Ovary (tissue), 9 donors: ENCODE measurements around the gene CROCC. TPM values are rescaled to one million over a fixed set of nuclear protein-coding genes. Genes with fewer than 3 reads are reported as not detected.

ENCODE experiments used
- DNase-seq, 5 donors: peaks; one replicate each; pipeline ENCODE4 v3.0.0-alpha.2; 2019 to 2020
- H3K27ac ChIP-seq, 2 donors: fragments of 200-600 bp; one replicate each; pipeline versions ENCODE4 v1.5.1 to v1.8.0; 2019 to 2022
- H3K27me3 ChIP-seq: fragments of 200-600 bp; one replicate; pipeline ENCODE4 v1.8.0; 2022
- H3K36me3 ChIP-seq: fragments of 200-600 bp; sonication (generic); one replicate; pipeline ENCODE4 v1.5.1; 2019
- H3K4me1 ChIP-seq: one replicate; pipeline ENCODE4 v1.8.1; 2013; ENCODE audit warnings: mild to moderate bottlenecking, moderate library complexity; ENCODE audit not compliant: insufficient read depth
- H3K4me3 ChIP-seq: fragments of 200-600 bp; sonication (generic); one replicate; pipeline ENCODE4 v1.5.1; 2017
- H3K9me3 ChIP-seq, 2 donors: fragments of 200-600 bp in 1 of 2; sonication (generic) in 1 of 2; one replicate each; pipeline versions ENCODE4 v1.5.1 to v1.8.1; 2013 to 2019; ENCODE audit warnings: mild to moderate bottlenecking in 1 of 2, moderate library complexity in 1 of 2
- EP300 ChIP-seq: sonication (generic); formaldehyde crosslinking; IDR thresholded peaks from one replicate; pipeline ENCODE4 v1.6.1; 2017; ENCODE audit warnings: antibody characterized with exemption
- POLR2A ChIP-seq: fragments of 450-650 bp; IDR thresholded peaks from one replicate; pipeline ENCODE4 v1.6.1; 2017; ENCODE audit warnings: antibody characterized with exemption, mild to moderate bottlenecking, moderate library complexity
- whole genome bisulfite sequencing, 3 donors: extraction: QIAGEN DNeasy Blood & Tissue Kit in 1 of 3; methylation state at CpG; one replicate each; pipeline versions ENCODE4 v1.1.5 to v1.1.7; 2013 to 2017; 5-methylcytosine and 5-hydroxymethylcytosine counted together
- intact Hi-C, 4 donors: fragments of 100-400 bp; cut with DNase I; formaldehyde crosslinking; loops; one replicate each; pipeline versions ENCODE4 v1.11.0 to v1.15.1; 2022 to 2023
- polyA plus RNA-seq, 2 donors: library from polyadenylated mRNA; stranded (reverse); fragments of 200-250 nt in 1 of 2; fragments of 350-450 nt in 1 of 2; fragmentation: Illumina TruSeq in 1 of 2; extraction: RNeasy Lipid Tissue Mini Kit (QIAGEN cat#74804) in 1 of 2; gene quantifications; one replicate each; pipeline ENCODE4 v1.2.3, GENCODE V29; 2013 to 2014
- total RNA-seq, 7 donors: library from RNA; depleted of rRNA in 2 of 7; stranded (reverse); fragments of >200 nt in 2 of 7; fragmentation: NEBNext Ultra II Directional in 3 of 7; extraction: Animal tissue kit (Norgen Biotek cat#: 25700) in 3 of 7; gene quantifications; one replicate each; pipeline versions ENCODE4 v1.1.0 to v1.2.4, GENCODE V29; 2016 to 2023
- TF ChIP-seq, protein P1 (sequence below), 3 donors: fragments of 450-650 bp in 2 of 3; fragments of 200-600 bp in 1 of 3; IDR thresholded peaks; one replicate each; pipeline versions ENCODE4 v1.5.1 to v1.8.0; 2016 to 2022; ENCODE audit warnings: antibody characterized with exemption in 3 of 3, mild to moderate bottlenecking in 1 of 3
- donor health status: DM: no; HTN: no; CAD: no; lungs with moderate emphysema.
- donor health status: DM: no; HTN: no; CAD: no.
- donor health status: Bipolar disorder and iron deficiency.
- donor health status: DM: yes; HTN: yes; CAD: no.
- donor health status: DM: no; HTN: no; CAD: no.
- donor health status: DM: yes; HTN: yes; CAD: no.

The CROCC gene
- total and polyA plus RNA-seq, 9 donors: 1.7 to 49.1 (median 33.6) TPM

DNA sequence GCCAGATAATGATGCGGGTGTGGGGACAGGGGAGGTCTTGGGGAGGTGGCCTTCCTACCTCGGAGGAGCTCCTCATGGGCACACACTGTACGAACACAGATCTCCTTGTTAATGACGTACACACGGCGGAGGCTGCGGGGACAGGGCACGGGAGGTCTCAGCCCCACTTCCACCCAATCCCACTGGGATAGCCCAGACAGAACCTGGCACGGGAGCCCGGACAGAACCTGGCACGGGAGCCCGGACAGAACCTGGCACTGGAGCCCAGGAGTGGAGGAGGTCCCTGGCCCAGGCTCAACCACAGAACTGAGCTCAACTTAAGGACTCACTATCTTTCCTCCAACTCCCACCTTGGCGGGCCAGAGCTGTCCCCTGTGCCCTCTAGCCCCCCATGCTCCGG is 53.5 kb downstream of the CROCC start:
- Histone ChIP-seq H3K27me3 (no peaks in the 10 kb centered on the region), H3K9me3 (no peaks in the 10 kb centered on the region), H3K27ac (no peak overlapping the region), H3K36me3 (no peaks in the 10 kb centered on the region), H3K4me1 (peaks cover 10% of the 10 kb centered on the region), H3K4me3 (no peak overlapping the region)
- DNase-seq: no peak
- WGBS, 3 donors: 57 to 75% (median 72%) methylated on average over 11 to 14 of the region's 14 CpGs
- intact Hi-C loops: no loop called here
- TF ChIP-seq EP300: no peak
- TF ChIP-seq, protein P1, sequence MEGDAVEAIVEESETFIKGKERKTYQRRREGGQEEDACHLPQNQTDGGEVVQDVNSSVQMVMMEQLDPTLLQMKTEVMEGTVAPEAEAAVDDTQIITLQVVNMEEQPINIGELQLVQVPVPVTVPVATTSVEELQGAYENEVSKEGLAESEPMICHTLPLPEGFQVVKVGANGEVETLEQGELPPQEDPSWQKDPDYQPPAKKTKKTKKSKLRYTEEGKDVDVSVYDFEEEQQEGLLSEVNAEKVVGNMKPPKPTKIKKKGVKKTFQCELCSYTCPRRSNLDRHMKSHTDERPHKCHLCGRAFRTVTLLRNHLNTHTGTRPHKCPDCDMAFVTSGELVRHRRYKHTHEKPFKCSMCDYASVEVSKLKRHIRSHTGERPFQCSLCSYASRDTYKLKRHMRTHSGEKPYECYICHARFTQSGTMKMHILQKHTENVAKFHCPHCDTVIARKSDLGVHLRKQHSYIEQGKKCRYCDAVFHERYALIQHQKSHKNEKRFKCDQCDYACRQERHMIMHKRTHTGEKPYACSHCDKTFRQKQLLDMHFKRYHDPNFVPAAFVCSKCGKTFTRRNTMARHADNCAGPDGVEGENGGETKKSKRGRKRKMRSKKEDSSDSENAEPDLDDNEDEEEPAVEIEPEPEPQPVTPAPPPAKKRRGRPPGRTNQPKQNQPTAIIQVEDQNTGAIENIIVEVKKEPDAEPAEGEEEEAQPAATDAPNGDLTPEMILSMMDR (IDR thresholded peaks at IDR 0.05): no peak
- TF ChIP-seq POLR2A: no peak

DNA sequence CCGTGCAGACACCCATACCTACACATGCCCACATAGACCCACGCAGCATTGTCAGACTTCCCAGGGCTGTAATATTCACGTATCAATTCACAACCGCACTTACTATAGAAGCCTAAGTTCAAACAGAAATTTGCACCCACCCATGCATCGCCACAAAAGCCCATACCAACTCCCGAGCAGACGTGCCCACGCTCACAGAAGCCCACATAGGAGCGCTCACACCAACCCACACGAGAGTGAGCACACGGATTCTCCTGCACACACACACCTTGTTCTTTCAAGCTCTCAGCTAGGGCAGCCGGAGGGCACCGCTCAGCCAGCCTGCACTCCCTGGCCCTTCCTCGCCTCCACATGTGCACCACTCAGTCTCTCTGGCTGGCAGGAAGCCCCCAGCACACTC is 54.1 kb downstream of the CROCC start:
- H3K36me3 ChIP-seq: no peaks in the 10 kb centered on the region
- H3K4me3 ChIP-seq: no peak overlapping the region
- peaks cover 10% of the 10 kb centered on the region for H3K4me1 ChIP-seq
- peak overlapping the region in 1 of 2 donors; percentile 10 for H3K27ac ChIP-seq
- TF ChIP-seq EP300 (no peak), POLR2A (no peak)
- TF ChIP-seq, protein P1 (IDR thresholded peaks at IDR 0.05): no peak
- H3K9me3 ChIP-seq: no peaks in the 10 kb centered on the region
- intact Hi-C loops: no loop called here
- no peaks in the 10 kb centered on the region for H3K27me3 ChIP-seq
- no peak for DNase-seq
- 92 to 94% (median 93%) methylated on average over 14 of the region's 14 CpGs for WGBS, 3 donors

DNA sequence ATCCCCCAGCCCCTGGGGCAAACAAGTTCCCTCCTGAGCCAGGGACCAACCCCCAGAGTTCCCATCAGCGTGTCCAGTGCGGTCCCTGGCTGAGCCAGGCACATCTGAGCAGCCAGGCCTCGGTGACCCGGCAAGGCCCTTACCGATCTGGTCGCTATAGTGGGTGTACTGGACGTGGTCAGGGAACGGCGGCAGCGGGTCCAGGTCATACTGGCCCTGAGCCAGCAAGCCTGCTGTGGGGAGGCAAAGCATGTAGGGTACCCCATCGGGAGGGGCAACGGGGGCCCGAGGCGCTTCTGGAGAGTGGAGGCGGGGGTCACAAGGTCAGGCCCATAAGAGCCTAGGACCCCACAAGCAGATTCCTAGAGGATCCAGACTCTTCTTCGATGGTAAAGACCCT is 55.2 kb downstream of the CROCC start:
- TF ChIP-seq, protein P1 (IDR thresholded peaks at IDR 0.05): no peak
- TF ChIP-seq POLR2A: no peak
- TF ChIP-seq EP300: no peak
- Histone ChIP-seq H3K36me3 (no peaks in the 10 kb centered on the region), H3K4me3 (no peak overlapping the region), H3K4me1 (peaks cover 8% of the 10 kb centered on the region), H3K27me3 (no peaks in the 10 kb centered on the region), H3K9me3 (no peaks in the 10 kb centered on the region), H3K27ac (peak overlapping the region in 1 of 2 donors; percentile 32)
- 81 to 87% (median 83%) methylated on average over 16 of the region's 16 CpGs for WGBS, 3 donors
- peak in 1 of 5 donors; percentile 67 for DNase-seq
- intact Hi-C loops: no loop called here

- H3K36me3 ChIP-seq: no peaks in the 10 kb centered on the region
- TF ChIP-seq EP300 (no peak), POLR2A (no peak)
- TF ChIP-seq, protein P1 (IDR thresholded peaks at IDR 0.05): no peak
- peaks cover 8% of the 10 kb centered on the region for H3K4me1 ChIP-seq
- no peaks in the 10 kb centered on the region for H3K9me3 ChIP-seq
- H3K27ac ChIP-seq: peak overlapping the region in 1 of 2 donors; percentile 32
- DNase-seq: no peak
- 90 to 95% (median 94%) methylated on average over 5 of the region's 5 CpGs for WGBS, 3 donors
- intact Hi-C loops: no loop called here
- H3K27me3 ChIP-seq: no peaks in the 10 kb centered on the region
- H3K4me3 ChIP-seq: no peak overlapping the region
Observed at GRCh38 chr1:16977377-16977776, 55.6 kb downstream of the CROCC start.
